PC-3 (cell line): ENCODE results near the gene SLC26A1.

Experiments used
- CTCF ChIP-seq: fragments of 300-600 bp; sonication (generic); conservative IDR thresholded peaks from 2 replicates; pipeline ENCODE4 v1.5.1; 2017; ENCODE audit warnings: antibody characterized with exemption, low read depth, mild to moderate bottlenecking, low read length
- EZH2 ChIP-seq: fragments of 300-600 bp; sonication (generic); IDR thresholded peaks from one replicate; pipeline ENCODE4 v1.6.1; 2017; ENCODE audit warnings: antibody characterized with exemption, mild to moderate bottlenecking, low read length; ENCODE audit not compliant: unreplicated experiment
- EZH2phosphoT487 ChIP-seq: fragments of 300-600 bp; sonication (generic); IDR thresholded peaks from 2 replicates; pipeline ENCODE4 v1.6.1; 2018; ENCODE audit warnings: mild to moderate bottlenecking, antibody characterized with exemption, low read length, borderline replicate concordance

GRCh38 chr4:978957-979701 is 14.1 kb downstream of the SLC26A1 start:
- TF ChIP-seq CTCF (no peak), EZH2 (no peak), EZH2phosphoT487 (no peak)
